Left ventricle myocardium inferior (tissue), 1 donor: ENCODE results near the gene RFC5. TPM values are rescaled to one million over a fixed set of nuclear protein-coding genes. Genes with fewer than 3 reads are reported as not detected.
"Not testable (repeated sequence)": the region's sequence is repeated elsewhere in the genome, so short reads cannot be mapped to it uniquely, and the experiment has no call there.

ENCODE experiments used
- DNase-seq: peaks from one replicate; pipeline ENCODE4 v3.0.0-alpha.2; 2020
- H3K27ac ChIP-seq: fragments of 200-600 bp; replicated peaks from 2 replicates; pipeline ENCODE4 v1.8.0; 2021
- H3K27me3 ChIP-seq: fragments of 200-600 bp; 2 replicates; pipeline ENCODE4 v1.8.0; 2021; ENCODE audit warnings: low read depth
- H3K36me3 ChIP-seq: fragments of 200-600 bp; 2 replicates; pipeline ENCODE4 v1.8.0; 2021
- H3K4me1 ChIP-seq: fragments of 200-600 bp; 2 replicates; pipeline ENCODE4 v1.8.0; 2021
- H3K4me3 ChIP-seq: fragments of 200-600 bp; 2 replicates; pipeline ENCODE4 v1.8.0; 2021; ENCODE audit warnings: mild to moderate bottlenecking, moderate library complexity
- H3K9me3 ChIP-seq: fragments of 200-600 bp; replicated peaks from 2 replicates; pipeline ENCODE4 v1.8.0; 2021
- intact Hi-C: fragments of 100-400 bp; cut with micrococcal nuclease; formaldehyde crosslinking; loops from one replicate; pipeline ENCODE4 v1.11.0; 2022
- total RNA-seq: library from RNA; stranded (reverse); fragmentation: NEBNext Ultra II Directional; extraction: Animal tissue kit (Norgen Biotek cat#: 25700); gene quantifications from one replicate; pipeline ENCODE4 v1.2.1, GENCODE V29; 2021
- TF ChIP-seq, protein P1 (sequence below): fragments of 200-600 bp; IDR thresholded peaks from 2 replicates; pipeline ENCODE4 v1.8.0; 2021; ENCODE audit warnings: antibody characterized with exemption, mild to moderate bottlenecking, borderline replicate concordance
- donor health status: DM: no; HTN: yes; CAD: no; lungs with severe emphysema.

Gene RFC5
- total RNA-seq, 1 donor from 2014 or later, result 4.4 TPM

DNA sequence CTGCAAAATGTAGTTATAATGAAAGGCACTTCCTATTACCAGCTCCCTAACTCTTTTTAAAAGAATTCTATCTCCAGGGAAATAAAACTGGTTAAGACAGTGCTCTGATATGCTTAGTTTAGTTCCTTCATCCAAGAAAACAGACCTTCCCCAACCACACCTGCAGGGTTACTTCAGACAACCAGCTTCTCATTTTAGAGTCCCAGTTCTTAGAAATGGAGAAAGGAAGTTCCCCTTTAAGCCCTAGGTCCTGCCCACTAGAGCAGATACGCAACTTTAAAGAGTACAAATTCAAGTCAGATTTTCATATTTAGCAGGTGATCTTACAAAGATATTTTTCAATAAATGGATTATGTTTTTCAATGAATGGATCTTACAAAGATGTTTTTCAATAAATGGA lies 48.9 kb downstream of the RFC5 start:
- no peaks in the 10 kb centered on the region for H3K27me3 ChIP-seq
- H3K27ac ChIP-seq, result no peak overlapping the region
- H3K4me3 ChIP-seq, result no peak overlapping the region
- no peak for DNase-seq
- intact Hi-C loops, result no loop called here
- no peaks in the 10 kb centered on the region for H3K9me3 ChIP-seq
- peaks cover 31% of the 10 kb centered on the region for H3K4me1 ChIP-seq
- H3K36me3 ChIP-seq, result no peaks in the 10 kb centered on the region
- TF ChIP-seq, protein P1, sequence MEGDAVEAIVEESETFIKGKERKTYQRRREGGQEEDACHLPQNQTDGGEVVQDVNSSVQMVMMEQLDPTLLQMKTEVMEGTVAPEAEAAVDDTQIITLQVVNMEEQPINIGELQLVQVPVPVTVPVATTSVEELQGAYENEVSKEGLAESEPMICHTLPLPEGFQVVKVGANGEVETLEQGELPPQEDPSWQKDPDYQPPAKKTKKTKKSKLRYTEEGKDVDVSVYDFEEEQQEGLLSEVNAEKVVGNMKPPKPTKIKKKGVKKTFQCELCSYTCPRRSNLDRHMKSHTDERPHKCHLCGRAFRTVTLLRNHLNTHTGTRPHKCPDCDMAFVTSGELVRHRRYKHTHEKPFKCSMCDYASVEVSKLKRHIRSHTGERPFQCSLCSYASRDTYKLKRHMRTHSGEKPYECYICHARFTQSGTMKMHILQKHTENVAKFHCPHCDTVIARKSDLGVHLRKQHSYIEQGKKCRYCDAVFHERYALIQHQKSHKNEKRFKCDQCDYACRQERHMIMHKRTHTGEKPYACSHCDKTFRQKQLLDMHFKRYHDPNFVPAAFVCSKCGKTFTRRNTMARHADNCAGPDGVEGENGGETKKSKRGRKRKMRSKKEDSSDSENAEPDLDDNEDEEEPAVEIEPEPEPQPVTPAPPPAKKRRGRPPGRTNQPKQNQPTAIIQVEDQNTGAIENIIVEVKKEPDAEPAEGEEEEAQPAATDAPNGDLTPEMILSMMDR, result no peak

DNA sequence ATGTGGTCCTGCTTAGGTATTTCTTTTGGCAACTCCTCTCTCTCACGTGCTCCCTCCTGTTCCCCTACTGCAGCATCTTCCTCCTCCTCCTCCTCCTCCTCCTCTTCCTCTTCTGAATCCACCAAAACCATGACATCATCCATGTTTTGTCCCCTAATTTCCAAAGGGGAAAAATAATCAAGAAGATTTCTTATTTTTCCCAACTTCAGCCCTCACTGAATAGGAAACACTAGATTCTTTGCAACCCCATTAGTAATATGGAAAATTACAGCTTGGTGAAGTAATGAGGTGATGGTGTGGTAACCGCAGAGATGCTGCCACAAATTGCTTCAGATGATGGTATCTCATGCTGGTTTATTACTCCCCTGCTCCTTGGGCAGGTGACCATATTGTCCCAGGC lies 51.9 kb downstream of the RFC5 start:
- intact Hi-C loops, result no loop called here
- H3K9me3 ChIP-seq, result no peaks in the 10 kb centered on the region
- no peaks in the 10 kb centered on the region for H3K27me3 ChIP-seq
- peaks cover 16% of the 10 kb centered on the region for H3K4me1 ChIP-seq
- no peak overlapping the region for H3K4me3 ChIP-seq
- H3K36me3 ChIP-seq, result no peaks in the 10 kb centered on the region
- no peak for DNase-seq
- H3K27ac ChIP-seq, result no peak overlapping the region
- TF ChIP-seq, protein P1, result no peak

DNA sequence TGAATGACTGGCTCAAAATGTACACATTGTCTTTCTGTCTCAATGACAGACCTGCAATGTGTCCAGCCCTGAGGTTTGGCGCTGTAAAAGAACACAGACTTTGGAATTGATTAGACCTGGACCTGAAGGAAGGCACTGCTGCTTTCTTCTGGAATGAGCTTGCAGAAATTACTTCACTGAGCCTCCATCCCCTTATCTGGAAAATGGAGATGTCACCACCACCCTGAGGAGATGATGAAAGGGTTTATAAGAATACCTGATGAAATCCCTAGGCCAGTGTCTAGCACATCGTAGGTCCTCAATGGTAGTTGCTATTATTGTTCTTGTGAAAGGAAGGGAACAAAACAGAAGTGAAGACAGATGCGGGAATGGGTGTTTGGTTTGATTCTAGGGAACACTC lies 54.1 kb downstream of the RFC5 start:
- TF ChIP-seq, protein P1, result no peak
- Histone ChIP-seq H3K36me3 (no peaks in the 10 kb centered on the region), H3K27me3 (no peaks in the 10 kb centered on the region), H3K4me3 (no peak overlapping the region), H3K27ac (no peak overlapping the region), H3K9me3 (no peaks in the 10 kb centered on the region), H3K4me1 (no peaks in the 10 kb centered on the region)
- intact Hi-C loops, result no loop called here
- DNase-seq, result no peak

DNA sequence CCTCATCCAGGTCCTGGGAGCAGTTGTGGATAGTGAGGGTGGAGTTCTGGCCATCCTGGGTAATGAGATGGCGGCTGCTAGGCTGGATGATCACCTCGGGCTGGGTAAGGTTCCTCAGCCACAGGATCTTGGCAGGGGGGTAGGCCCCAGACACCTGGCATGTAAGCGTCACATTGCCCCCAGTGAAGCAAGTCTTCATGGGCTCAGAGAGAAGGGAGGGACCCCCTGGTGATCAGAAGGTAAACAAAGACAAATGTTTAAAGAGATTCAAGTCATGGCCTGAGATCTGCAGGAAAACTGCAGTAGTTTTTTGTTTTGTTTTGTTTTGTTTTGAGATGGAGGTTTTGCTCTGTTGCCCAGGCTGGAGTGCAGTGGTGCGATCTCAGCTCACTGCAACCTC lies 57.3 kb downstream of the RFC5 start:
- Histone ChIP-seq H3K27ac (no peak overlapping the region), H3K4me1 (no peaks in the 10 kb centered on the region), H3K36me3 (peaks cover 18% of the 10 kb centered on the region), H3K9me3 (no peaks in the 10 kb centered on the region), H3K4me3 (no peak overlapping the region), H3K27me3 (no peaks in the 10 kb centered on the region)
- TF ChIP-seq, protein P1, result no peak
- DNase-seq, result no peak
- intact Hi-C loops, result no loop called here

DNA sequence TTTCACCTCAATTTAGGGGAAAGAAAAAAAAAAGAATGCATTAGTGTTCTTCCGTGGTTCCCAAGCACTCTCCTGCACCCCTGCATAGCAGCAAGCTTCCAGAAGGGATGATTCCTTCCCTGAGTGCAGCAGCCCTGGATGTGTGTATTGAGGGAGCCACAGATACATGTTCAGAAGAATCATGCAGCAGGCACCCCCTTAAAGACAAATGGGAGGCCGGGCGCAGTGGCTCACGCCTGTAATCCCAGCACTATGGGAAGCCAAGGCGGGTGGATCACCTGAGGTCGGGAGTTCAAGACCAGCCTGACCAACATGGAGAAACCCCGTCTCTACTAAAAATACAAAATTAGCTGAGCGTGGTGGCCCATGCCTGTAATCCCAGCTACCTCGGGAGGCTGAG lies 65.0 kb downstream of the RFC5 start:
- DNase-seq, H3K27ac ChIP-seq, intact Hi-C loops, H3K4me3 ChIP-seq, H3K27me3 ChIP-seq, H3K4me1 ChIP-seq, H3K9me3 ChIP-seq: not testable (repeated sequence)
- peaks cover 42% of the 10 kb centered on the region for H3K36me3 ChIP-seq

Other genes starting within 250 kb of the RFC5 start
- gene KSR2, start 47.7 kb upstream of the RFC5 start, total RNA-seq, result not detected
- gene WSB2, start 44.5 kb downstream of the RFC5 start, total RNA-seq, result 100 TPM
- gene VSIG10, start 87.3 kb downstream of the RFC5 start, total RNA-seq, result 12.1 TPM
- 461 TPM for gene PEBP1, start 119.4 kb downstream of the RFC5 start, total RNA-seq